HuH-7.5 (cell line): ENCODE data around the gene ABCG4.
"Not testable (repeated sequence)": the region's sequence is repeated elsewhere in the genome, so short reads cannot be mapped to it uniquely, and the experiment has no call there.

Experiments
- DNase-seq: peaks from one replicate; pipeline ENCODE4 v3.0.0; 2011; ENCODE audit warnings: low spot score

Gene ABCG4

GRCh38 chr11:119184399-119184798 lies 35.5 kb downstream of the ABCG4 start:
- DNase-seq = not testable (repeated sequence)

DNA sequence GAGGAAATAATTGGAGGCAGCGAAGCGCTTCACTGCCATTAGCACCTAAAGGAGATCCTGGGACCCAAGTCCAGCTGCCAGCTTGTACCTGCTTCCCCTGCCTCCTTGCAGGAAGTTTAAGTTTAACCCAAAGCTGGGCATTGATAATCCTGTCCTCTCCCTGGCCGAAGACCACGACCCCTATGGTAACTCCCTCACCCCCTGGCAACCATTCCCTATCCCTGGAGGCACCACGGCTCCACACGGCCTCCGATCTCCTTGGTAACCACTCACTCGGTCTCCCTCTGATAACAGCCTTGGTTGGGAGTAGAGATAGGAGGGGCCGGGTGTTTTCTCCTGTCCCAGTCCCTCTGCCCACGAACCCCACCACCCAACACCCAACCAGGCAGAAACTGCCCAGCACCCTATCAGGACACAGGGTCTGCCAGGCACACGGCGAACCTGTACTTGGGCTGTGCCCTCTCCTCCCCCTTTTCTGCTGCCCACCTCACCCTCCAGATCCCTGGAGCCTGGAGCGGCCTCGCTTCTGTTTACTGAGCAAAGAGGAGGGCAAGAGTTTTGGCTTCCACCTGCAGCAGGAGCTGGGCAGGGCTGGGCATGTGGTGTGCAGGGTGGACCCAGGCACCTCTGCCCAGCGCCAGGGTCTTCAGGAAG lies 37.3 kb downstream of the ABCG4 start:
- no peak for DNase-seq

DNA sequence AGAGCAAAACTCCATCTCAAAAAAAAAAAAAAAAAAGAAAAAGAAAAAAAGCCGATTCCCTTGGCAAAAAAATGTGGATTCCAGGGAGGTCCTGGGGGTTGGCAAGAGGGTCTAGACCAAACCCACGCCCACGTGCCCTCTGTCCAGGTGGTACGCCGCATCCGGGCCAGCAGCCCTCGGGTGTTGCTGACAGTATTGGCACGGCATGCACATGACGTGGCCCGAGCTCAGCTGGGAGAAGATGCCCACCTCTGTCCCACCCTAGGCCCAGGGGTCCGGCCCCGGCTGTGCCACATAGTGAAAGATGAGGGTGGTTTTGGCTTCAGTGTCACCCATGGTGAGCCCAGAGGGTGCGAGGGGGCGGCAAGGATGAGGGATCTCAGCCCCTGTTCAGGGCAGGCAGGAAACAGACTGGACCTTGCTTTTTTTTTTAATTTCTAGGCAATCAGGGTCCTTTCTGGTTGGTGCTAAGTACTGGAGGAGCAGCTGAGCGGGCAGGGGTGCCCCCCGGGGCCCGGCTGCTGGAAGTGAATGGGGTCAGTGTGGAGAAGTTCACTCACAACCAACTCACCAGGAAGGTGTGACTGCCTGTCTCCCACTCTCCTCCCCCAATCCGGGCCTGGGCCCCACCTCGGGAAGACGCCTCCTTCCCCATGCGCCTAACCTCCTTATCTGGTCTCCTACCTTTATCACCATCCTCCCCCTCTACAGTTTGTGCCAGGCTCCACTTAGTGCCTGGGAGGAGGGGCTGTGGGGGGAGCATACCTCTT lies 38.5 kb downstream of the ABCG4 start:
- DNase-seq = no peak

DNA sequence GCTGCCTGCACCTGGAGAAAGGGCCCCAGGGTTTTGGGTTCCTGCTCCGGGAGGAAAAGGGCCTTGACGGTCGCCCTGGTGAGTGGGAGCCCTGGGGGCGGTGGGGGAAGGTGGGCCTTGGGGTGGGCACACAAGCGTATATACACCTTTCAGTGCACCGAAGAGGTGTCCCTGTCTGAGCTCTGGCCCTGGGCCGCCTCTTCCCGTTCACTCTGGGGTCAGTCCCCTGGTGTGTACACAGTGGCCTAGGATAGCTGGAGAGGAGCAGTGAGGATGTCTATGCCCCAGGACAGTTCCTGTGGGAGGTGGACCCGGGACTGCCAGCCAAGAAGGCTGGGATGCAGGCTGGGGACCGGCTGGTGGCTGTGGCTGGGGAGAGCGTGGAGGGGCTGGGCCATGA lies 39.2 kb downstream of the ABCG4 start:
- DNase-seq = no peak

GRCh38 chr11:119188887-119189286 lies 40.0 kb downstream of the ABCG4 start:
- no peak for DNase-seq

DNA sequence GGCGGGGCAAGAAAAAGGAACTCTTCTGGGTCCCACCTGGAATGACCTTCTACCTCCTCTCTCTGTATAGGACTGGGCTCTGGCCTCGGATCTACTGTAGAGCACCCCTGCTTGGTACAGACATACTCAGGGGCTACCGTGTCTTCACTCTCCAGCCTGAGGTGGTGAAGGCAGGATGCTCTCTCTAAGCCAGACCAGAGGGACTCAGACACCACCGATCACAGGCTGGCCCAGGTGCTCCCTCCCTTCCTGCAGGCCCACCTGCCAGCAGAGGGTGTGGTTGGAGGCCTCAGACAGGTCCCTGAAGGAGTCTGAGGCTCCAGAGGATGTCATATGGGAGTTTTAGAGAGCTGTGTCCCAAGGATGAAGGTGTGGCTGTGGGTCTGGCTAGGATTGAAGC lies 40.5 kb downstream of the ABCG4 start:
- DNase-seq = no peak

GRCh38 chr11:119190531-119190930 lies 41.7 kb downstream of the ABCG4 start:
- no peak for DNase-seq

DNA sequence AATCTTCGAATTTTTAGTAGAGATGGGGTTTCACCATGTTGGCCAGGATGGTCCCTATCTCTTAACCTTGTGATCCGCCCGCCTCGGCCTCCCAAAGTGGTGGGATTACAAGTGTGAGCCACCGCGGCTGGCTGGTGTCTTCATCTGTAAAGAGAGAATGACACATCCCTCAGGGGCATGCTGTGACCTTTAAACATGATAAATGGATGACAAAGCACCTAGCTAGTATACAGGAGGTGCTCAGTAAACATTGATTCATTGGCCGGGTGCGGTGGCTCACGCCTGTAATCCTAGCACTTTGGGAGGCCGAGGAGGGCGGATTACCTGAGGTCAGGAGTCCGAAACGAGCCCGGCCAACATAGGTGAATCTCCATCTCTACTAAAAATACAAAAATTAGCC lies 42.4 kb downstream of the ABCG4 start:
- not testable (repeated sequence) for DNase-seq

- no peak for DNase-seq
Observed at GRCh38 chr11:119192111-119192510, 43.3 kb downstream of the ABCG4 start.

GRCh38 chr11:119193001-119193400 lies 44.1 kb downstream of the ABCG4 start:
- no peak for DNase-seq

- DNase-seq = no peak
Observed at GRCh38 chr11:119193626-119194025, 44.8 kb downstream of the ABCG4 start.

DNA sequence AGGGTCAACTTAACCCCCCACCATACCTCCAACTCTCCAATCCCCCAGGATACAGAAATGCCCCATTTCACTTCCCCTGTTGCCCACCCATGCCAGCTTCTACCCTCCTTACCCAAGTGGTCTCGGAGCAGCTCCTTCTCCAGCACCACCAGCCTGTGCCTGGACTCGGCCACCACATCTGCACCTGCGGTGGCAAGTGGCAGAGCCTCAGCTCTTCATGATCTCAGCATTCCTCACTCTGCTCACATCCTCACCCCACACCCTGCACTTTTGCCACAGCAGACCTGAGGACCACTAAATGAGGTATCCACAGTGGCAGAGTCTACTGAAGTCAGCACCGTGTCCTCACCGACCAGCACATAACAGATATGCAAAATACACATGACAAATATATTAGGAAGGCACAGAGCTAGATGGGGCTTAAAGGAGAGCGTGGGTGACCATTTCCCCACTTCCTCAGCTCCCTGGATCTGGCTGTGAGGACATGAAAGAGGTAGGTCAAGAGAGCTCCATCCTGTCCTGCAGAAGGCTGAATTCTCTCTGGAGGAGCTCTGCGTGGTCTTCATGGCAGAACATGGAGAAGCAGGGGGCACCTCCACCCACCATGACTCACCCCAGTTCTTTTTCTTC lies 46.1 kb downstream of the ABCG4 start:
- DNase-seq = no peak

- DNase-seq = peak; percentile 38
Observed at GRCh38 chr11:119195680-119196079, 46.8 kb downstream of the ABCG4 start.

DNA sequence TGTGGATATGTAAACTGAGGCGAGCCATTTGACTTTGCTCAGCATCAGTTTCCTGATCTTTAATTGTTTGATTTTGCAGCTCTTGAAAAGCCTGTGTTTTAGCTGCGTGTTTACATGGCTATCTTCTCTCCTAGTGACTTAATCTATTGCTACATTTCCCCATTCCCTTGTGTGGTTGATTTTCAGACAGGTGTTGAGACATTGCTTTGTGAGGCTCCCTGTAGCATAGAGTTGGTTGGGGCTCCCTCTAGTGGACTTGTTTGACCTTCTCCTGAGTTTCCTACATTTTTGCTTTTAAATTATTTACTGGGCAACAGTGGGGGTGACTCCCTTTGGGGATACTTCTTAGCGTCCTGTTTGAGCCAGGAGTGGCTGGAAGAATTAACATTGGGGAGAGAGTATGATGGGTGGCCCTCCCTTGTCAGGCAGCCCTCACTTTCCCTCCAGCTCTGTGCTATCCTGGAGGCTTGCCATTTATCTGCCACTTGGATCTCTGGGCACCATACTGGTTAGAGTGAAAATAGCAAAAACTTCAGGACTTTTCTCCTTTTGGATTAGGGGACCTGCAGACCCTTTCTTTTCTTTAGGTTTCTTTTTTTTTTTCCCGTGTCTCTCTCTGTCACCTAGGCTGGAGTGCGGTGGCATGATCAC lies 48.1 kb downstream of the ABCG4 start:
- peak; percentile 82 for DNase-seq

- DNase-seq = no peak
Observed at GRCh38 chr11:119198925-119199324, 50.1 kb downstream of the ABCG4 start.

DNA sequence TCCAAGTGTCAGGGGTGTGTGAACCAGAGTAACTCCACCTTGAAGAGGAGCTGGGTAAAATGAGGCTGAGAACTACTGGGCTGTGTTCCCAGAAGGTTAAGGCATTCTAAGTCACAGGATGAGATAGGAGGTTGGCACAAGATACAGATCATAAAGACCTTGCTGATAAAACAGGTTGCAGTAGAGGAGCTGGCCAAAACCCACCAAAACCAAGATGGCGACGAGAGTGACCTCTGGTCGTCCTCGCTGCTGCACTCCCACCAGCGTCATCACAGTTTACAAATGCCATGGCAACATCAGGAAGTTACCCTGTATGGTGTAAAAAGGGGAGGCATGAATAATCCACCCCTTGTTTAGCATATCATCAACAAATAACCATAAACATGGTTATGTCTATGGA lies 52.4 kb downstream of the ABCG4 start:
- not testable (repeated sequence) for DNase-seq

- no peak for DNase-seq
Observed at GRCh38 chr11:119202554-119202953, 53.7 kb downstream of the ABCG4 start.

DNA sequence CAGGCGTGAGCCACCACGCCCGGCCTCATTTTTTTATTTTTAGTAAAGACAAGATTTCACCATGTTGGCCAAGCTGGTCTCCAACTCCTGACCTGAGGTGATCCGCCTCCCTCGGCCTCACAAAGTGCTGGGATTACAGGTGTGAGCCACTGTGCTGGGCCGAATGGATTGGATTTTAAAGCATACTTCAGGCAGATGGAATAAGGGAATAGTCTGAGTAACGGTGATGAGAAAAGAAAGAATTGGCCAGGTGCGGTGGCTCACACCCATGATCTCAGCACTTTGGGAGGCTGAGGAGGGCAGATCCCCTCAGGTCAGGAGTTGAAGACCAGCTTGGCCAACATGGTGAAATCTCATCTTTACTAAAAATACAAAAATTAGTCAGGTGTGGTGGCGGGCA lies 55.2 kb downstream of the ABCG4 start:
- no peak for DNase-seq

DNA sequence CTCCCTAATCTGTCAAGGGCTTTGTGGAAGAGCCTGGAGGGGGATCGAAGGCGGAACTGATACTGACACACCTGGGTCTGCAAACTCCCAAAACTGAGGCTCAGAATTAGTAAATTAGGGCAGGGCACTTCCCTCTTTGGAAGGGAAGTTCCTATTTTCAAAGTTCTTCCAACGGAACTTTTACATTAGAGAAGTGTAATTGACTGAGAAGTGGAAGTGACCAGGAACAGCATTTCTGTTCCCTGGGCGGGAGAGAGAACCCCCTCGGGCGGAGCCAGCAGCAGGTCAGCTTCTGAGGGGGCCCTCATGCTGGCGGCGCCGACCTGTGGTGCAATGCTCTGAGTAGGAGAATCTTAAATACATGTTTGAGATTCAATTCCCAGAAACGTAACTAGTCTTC lies 56.2 kb downstream of the ABCG4 start:
- DNase-seq = no peak

- DNase-seq = peak; percentile 89
Observed at GRCh38 chr11:119205574-119206510, 57.0 kb downstream of the ABCG4 start, which contains the start of gene CBL. CBL (plus strand) TSS chr11:119206339; CDS start chr11:119206418, 79 bp downstream.
